Measurements from ENCODE around the gene ADAMTSL2. TPM values are rescaled to one million over a fixed set of nuclear protein-coding genes. Genes with fewer than 3 reads are reported as not detected.

ADAMTSL2 gene
- total RNA-seq, 2 experiments from 2014 or later: not detected

- peaks cover 1% of the 10 kb centered on the region for H3K4me1 Mint-ChIP-seq
- H3K36me3 Mint-ChIP-seq (ENCODE audit: low read depth): no peaks in the 10 kb centered on the region
- H3K27ac Mint-ChIP-seq: peak overlapping the region; percentile 25
- no peaks in the 10 kb centered on the region for H3K9me3 Mint-ChIP-seq
- ChIA-PET POLR2A (no interaction called here), CTCF (no interaction called here)
- H3K4me3 Mint-ChIP-seq: no peak overlapping the region
- H3K27me3 Mint-ChIP-seq: peaks cover 18% of the 10 kb centered on the region
- DNase-seq: no peak
Observed at GRCh38 chr9:133576031-133576874, 41.7 kb downstream of the ADAMTSL2 start.

GRCh38 chr9:133576875-133577736 is 42.6 kb downstream of the ADAMTSL2 start:
- H3K4me3 Mint-ChIP-seq: no peak overlapping the region
- CTCF ChIA-PET: no interaction called here

GRCh38 chr9:133577737-133578112 is 43.2 kb downstream of the ADAMTSL2 start:
- CTCF ChIA-PET: no interaction called here
- Mint-ChIP-seq H3K36me3 (ENCODE audit: low read depth) (no peaks in the 10 kb centered on the region), H3K27ac (no peak overlapping the region), H3K27me3 (peaks cover 18% of the 10 kb centered on the region), H3K4me3 (no peak overlapping the region), H3K9me3 (no peaks in the 10 kb centered on the region), H3K4me1 (peaks cover 1% of the 10 kb centered on the region)
- no peak for DNase-seq
- POLR2A ChIA-PET: no interaction called here

More at GRCh38 chr9:133576875-133577736, 42.6 kb downstream of the ADAMTSL2 start:
- H3K27ac Mint-ChIP-seq: no peak overlapping the region
- H3K27me3 Mint-ChIP-seq: peaks cover 18% of the 10 kb centered on the region
- POLR2A ChIA-PET: no interaction called here
- H3K36me3 Mint-ChIP-seq (ENCODE audit: low read depth): no peaks in the 10 kb centered on the region
- H3K9me3 Mint-ChIP-seq: no peaks in the 10 kb centered on the region
- peaks cover 1% of the 10 kb centered on the region for H3K4me1 Mint-ChIP-seq
- DNase-seq: no peak

GRCh38 chr9:133578524-133579441 is 44.3 kb downstream of the ADAMTSL2 start:
- Mint-ChIP-seq H3K9me3 (no peaks in the 10 kb centered on the region), H3K36me3 (ENCODE audit: low read depth) (no peaks in the 10 kb centered on the region), H3K4me1 (peaks cover 1% of the 10 kb centered on the region), H3K27me3 (peaks cover 18% of the 10 kb centered on the region), H3K27ac (no peak overlapping the region), H3K4me3 (no peak overlapping the region)
- ChIA-PET POLR2A (no interaction called here), CTCF (no interaction called here)
- DNase-seq: no peak

GRCh38 chr9:133579601-133580418 is 45.3 kb downstream of the ADAMTSL2 start:
- H3K36me3 Mint-ChIP-seq (ENCODE audit: low read depth): no peaks in the 10 kb centered on the region
- no peak for DNase-seq
- H3K9me3 Mint-ChIP-seq: no peaks in the 10 kb centered on the region
- H3K4me1 Mint-ChIP-seq: peaks cover 1% of the 10 kb centered on the region
- no peak overlapping the region for H3K27ac Mint-ChIP-seq
- peaks cover 23% of the 10 kb centered on the region for H3K27me3 Mint-ChIP-seq
- no peak overlapping the region for H3K4me3 Mint-ChIP-seq
- ChIA-PET POLR2A (no interaction called here), CTCF (no interaction called here)

- no peak overlapping the region for H3K4me3 Mint-ChIP-seq
- H3K27ac Mint-ChIP-seq: no peak overlapping the region
- no peaks in the 10 kb centered on the region for H3K36me3 Mint-ChIP-seq (ENCODE audit: low read depth)
- peaks cover 26% of the 10 kb centered on the region for H3K27me3 Mint-ChIP-seq
- peaks cover 1% of the 10 kb centered on the region for H3K4me1 Mint-ChIP-seq
- ChIA-PET POLR2A (no interaction called here), CTCF (interaction anchor here (1.6 kb wide), 1 partner anchor 17 kb away, joined by 3 read pairs; no protein-coding TSS in a partner anchor)
- H3K9me3 Mint-ChIP-seq: no peaks in the 10 kb centered on the region
- DNase-seq: no peak
Observed at GRCh38 chr9:133580419-133580738, 45.9 kb downstream of the ADAMTSL2 start.

GRCh38 chr9:133581011-133581410 is 46.5 kb downstream of the ADAMTSL2 start:
- Mint-ChIP-seq H3K36me3 (ENCODE audit: low read depth) (no peaks in the 10 kb centered on the region), H3K27ac (no peak overlapping the region), H3K27me3 (peaks cover 32% of the 10 kb centered on the region), H3K4me1 (peaks cover 1% of the 10 kb centered on the region), H3K4me3 (no peak overlapping the region), H3K9me3 (no peaks in the 10 kb centered on the region)
- CTCF ChIA-PET: interaction anchor here (1.6 kb wide), 1 partner anchor 17 kb away, joined by 3 read pairs; no protein-coding TSS in a partner anchor
- no peak for DNase-seq
- POLR2A ChIA-PET: no interaction called here

GRCh38 chr9:133581513-133582343 is 47.2 kb downstream of the ADAMTSL2 start:
- H3K9me3 Mint-ChIP-seq: no peaks in the 10 kb centered on the region
- ChIA-PET POLR2A (no interaction called here), CTCF (interaction anchor here (1.6 kb wide), 1 partner anchor 16 kb away, joined by 3 read pairs; no protein-coding TSS in a partner anchor)
- H3K27ac Mint-ChIP-seq: no peak overlapping the region
- no peaks in the 10 kb centered on the region for H3K36me3 Mint-ChIP-seq (ENCODE audit: low read depth)
- peaks cover 1% of the 10 kb centered on the region for H3K4me1 Mint-ChIP-seq
- DNase-seq: no peak
- H3K27me3 Mint-ChIP-seq: peaks cover 33% of the 10 kb centered on the region
- H3K4me3 Mint-ChIP-seq: no peak overlapping the region

GRCh38 chr9:133582501-133583045 is 48.1 kb downstream of the ADAMTSL2 start:
- no peak for DNase-seq
- Mint-ChIP-seq H3K27me3 (peaks cover 29% of the 10 kb centered on the region), H3K36me3 (ENCODE audit: low read depth) (no peaks in the 10 kb centered on the region), H3K4me3 (no peak overlapping the region), H3K27ac (no peak overlapping the region), H3K4me1 (no peaks in the 10 kb centered on the region), H3K9me3 (no peaks in the 10 kb centered on the region)
- CTCF ChIA-PET: no interaction called here
- POLR2A ChIA-PET: no interaction called here

GRCh38 chr9:133583111-133583510 is 48.6 kb downstream of the ADAMTSL2 start:
- no peak overlapping the region for H3K4me3 Mint-ChIP-seq
- peaks cover 28% of the 10 kb centered on the region for H3K27me3 Mint-ChIP-seq
- ChIA-PET CTCF (no interaction called here), POLR2A (no interaction called here)
- H3K27ac Mint-ChIP-seq: no peak overlapping the region
- no peaks in the 10 kb centered on the region for H3K36me3 Mint-ChIP-seq (ENCODE audit: low read depth)
- no peak for DNase-seq
- no peaks in the 10 kb centered on the region for H3K9me3 Mint-ChIP-seq
- no peaks in the 10 kb centered on the region for H3K4me1 Mint-ChIP-seq

- no peaks in the 10 kb centered on the region for H3K36me3 Mint-ChIP-seq (ENCODE audit: low read depth)
- no peak overlapping the region for H3K27ac Mint-ChIP-seq
- ChIA-PET CTCF (no interaction called here), POLR2A (no interaction called here)
- no peak overlapping the region for H3K4me3 Mint-ChIP-seq
- DNase-seq: no peak
- H3K4me1 Mint-ChIP-seq: no peaks in the 10 kb centered on the region
- H3K9me3 Mint-ChIP-seq: peaks cover 4% of the 10 kb centered on the region
- H3K27me3 Mint-ChIP-seq: peaks cover 28% of the 10 kb centered on the region
Observed at GRCh38 chr9:133583586-133583985, 49.1 kb downstream of the ADAMTSL2 start.
